Measurements from ENCODE around the gene NANOS3.
"Not testable (repeated sequence)": the region's sequence is repeated elsewhere in the genome, so short reads cannot be mapped to it uniquely, and the experiment has no call there.

Gene NANOS3

DNA sequence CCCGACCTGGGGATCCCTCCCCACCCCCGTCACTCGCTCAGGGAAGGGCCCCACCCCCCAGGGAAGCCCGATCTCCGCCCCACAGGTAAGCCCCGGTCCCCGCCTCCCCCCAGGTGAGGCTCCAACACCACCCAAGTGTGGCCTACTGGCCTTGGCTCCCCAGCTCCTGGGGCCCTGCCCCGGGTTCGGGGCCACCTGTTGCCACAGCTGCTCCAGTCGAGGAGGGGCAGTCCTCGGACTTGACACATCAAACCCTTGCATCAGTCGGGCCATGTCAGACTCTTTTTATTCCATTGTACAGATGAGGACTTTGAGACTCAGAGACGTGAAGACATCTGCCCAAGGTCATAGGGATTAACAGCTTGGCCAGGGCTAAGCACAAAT, 29.6 kb downstream of the NANOS3 start:
- no peak for DNase-seq
- in situ Hi-C loops (cut with HindIII; ENCODE audit: low pct_ligation_motif_present, low pct_unique_long_range_greater_than_20kb, low sequenced_read_pairs): no loop called here

DNA sequence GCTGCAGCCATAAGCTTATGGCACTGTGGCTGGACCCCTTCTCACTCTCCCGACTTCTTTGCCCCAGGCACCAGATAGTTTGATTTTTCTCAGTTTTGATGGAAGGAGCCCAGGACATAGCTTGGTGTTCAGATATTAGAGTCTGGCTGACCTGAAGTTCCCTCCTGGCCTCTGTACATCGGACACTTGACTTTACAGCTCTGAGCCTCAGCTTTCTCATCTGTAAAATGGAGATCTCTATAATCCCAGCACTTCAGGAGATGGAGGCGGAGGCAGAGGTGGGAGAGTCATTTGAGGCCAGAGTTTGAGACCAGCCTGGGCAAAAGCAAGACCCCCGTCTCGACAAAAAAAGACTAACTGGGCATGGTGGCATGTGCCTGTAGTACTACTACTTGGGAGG, 30.0 kb downstream of the NANOS3 start:
- in situ Hi-C loops (cut with HindIII; ENCODE audit: low pct_ligation_motif_present, low pct_unique_long_range_greater_than_20kb, low sequenced_read_pairs): no loop called here
- DNase-seq: no peak

DNA sequence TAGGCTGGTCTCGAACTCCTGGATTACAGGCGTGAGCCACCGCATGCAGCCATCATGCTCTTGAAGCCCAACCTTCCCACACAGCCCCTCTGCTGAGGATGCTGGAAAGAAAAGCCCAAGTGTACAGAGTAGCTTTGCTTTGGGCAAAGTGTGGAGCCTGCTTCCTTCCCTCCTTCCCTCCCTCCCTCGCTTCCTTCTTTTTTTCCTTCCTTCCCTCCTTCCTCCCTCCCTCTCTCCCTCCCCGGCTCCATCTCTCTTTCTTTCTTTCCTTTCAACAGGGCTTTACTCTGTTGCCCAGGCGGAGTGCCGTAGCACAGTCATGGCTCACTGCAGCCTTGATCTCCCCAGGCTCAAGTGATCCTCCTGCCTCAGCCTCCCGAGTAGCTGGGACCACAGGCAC, 31.7 kb downstream of the NANOS3 start:
- no peak for DNase-seq
- in situ Hi-C loops (cut with HindIII; ENCODE audit: low pct_ligation_motif_present, low pct_unique_long_range_greater_than_20kb, low sequenced_read_pairs): no loop called here

DNA sequence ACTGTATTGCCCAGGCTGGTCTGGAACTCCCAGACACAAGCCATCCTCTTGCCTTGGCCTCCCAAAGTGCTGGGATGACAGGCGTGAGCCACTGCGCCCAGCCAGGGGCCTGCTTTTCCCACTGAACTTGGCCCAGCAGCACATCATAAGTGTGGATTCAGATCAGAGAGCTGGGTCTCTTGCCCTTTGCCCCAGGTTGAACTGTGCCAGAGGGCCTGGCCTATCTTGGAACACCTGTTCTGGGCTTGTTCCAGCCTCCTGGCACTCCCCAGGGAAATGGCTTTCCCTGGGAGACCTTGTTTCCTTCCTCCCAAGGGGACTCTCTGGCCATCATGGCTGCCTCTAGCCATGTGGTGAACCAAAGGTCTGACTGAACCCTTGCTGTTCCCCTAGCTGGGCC, 32.5 kb downstream of the NANOS3 start:
- in situ Hi-C loops (cut with HindIII; ENCODE audit: low pct_ligation_motif_present, low pct_unique_long_range_greater_than_20kb, low sequenced_read_pairs): no loop called here
- no peak for DNase-seq

DNA sequence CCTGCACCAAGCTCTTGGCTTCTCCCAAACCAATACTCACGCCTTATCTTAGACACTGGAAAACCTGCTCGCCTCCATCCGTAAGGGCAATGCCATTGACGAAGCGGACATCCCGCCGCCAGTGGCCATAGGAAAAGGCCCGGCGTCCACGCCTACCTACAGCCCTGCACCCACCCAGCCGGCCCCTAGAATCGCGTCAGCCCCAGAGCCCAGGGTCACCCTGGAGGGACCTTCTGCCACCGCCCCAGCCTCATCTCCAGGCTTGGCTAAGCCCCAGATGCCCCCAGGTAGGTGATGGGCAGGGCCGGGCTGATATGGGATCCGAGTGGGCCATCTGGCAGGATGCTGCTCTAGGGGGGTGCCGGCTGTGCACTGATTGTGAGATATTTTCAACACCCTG, 36.4 kb downstream of the NANOS3 start:
- in situ Hi-C loops (cut with HindIII; ENCODE audit: low pct_ligation_motif_present, low pct_unique_long_range_greater_than_20kb, low sequenced_read_pairs): no loop called here
- no peak for DNase-seq

DNA sequence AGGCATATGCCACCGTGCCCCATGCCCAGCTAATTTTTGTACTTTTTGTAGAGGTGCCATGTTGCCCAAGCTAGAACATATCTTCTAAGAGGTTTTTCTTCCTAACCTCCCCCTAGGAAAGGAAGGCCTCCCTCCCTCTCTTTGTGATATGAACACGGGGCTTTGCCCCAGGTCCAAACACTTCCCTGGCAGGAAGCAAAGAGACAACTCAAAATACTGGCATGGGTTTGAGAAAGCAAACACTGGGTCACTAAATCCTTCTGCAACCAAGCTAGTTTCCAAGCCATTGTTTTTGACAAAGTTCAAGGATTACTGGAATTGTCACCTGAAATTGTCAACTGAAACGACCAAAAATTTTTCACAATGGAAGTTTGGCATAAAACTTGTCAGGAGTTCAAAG, 37.8 kb downstream of the NANOS3 start:
- in situ Hi-C loops (cut with HindIII; ENCODE audit: low pct_ligation_motif_present, low pct_unique_long_range_greater_than_20kb, low sequenced_read_pairs): no loop called here
- no peak for DNase-seq

DNA sequence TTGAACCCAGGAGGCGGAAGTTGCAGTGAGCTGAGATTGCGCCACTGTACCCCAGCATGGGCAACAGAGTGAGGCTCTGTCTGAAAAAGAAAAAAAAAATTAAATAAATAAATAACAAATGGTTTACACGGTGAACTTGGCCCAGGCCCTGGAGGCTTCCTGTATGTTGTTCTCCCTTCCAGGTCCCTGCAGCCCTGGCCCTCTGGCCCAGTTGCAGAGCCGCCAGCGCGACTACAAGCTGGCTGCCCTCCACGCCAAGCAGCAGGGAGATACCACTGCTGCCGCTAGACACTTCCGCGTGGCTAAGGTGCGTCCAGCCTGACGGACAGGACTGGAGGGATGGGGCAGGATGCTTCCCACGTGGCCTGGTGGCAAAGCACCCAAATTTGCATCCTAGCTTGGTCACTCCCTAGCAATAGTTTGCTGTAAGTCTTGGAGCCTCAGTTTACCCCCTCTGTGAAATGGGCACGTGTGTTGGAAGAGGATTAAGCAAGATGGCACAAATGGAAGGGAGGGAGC, 41.0 kb downstream of the NANOS3 start:
- in situ Hi-C loops (cut with HindIII; ENCODE audit: low pct_ligation_motif_present, low pct_unique_long_range_greater_than_20kb, low sequenced_read_pairs): no loop called here
- DNase-seq: no peak

DNA sequence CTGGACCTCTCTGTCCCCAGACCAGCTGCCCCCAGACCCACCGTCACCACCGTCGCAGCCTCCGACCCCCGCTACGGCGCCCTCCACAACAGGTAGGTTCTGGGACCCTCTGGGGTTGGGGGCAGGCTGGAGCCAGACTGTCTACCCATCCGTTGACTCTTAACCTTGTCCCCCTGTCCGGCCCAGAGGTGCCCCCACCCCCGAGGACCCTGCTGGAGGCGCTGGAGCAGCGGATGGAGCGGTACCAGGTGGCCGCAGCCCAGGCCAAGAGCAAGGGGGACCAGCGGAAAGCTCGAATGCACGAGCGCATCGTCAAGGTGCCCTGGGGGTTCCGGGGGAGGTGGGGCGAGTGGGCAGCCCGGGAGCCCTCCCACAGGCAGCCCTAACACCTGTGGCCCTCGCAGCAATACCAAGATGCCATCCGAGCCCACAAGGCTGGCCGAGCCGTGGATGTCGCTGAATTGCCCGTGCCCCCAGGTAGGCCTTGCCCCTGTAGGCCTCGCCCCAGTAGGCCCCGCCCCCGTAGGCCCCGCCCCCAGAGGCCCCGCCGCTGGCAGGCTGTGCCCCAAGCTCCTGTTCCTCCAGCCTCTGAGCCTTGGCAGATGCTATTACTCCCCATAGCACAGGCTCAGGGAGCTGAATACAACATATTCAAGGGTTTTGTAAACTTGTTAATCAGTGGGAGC, 41.9 kb downstream of the NANOS3 start:
- in situ Hi-C loops (cut with HindIII; ENCODE audit: low pct_ligation_motif_present, low pct_unique_long_range_greater_than_20kb, low sequenced_read_pairs): no loop called here
- no peak for DNase-seq

DNA sequence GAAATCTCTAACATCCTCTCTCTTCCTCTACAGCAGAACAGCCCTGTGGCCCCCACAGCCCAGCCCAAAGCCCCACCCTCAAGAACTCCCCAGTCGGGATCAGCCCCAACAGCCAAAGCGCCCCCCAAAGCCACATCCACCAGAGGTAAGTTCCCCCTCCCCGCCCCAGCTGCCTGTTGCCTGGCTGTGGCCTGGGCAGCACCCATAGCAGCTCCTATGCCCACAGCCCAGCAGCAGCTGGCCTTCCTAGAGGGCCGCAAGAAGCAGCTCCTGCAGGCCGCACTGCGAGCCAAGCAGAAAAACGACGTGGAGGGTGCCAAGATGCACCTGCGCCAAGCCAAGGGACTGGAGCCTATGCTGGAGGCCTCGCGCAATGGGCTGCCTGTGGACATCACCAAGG, 43.6 kb downstream of the NANOS3 start:
- DNase-seq: no peak
- in situ Hi-C loops (cut with HindIII; ENCODE audit: low pct_ligation_motif_present, low pct_unique_long_range_greater_than_20kb, low sequenced_read_pairs): no loop called here

DNA sequence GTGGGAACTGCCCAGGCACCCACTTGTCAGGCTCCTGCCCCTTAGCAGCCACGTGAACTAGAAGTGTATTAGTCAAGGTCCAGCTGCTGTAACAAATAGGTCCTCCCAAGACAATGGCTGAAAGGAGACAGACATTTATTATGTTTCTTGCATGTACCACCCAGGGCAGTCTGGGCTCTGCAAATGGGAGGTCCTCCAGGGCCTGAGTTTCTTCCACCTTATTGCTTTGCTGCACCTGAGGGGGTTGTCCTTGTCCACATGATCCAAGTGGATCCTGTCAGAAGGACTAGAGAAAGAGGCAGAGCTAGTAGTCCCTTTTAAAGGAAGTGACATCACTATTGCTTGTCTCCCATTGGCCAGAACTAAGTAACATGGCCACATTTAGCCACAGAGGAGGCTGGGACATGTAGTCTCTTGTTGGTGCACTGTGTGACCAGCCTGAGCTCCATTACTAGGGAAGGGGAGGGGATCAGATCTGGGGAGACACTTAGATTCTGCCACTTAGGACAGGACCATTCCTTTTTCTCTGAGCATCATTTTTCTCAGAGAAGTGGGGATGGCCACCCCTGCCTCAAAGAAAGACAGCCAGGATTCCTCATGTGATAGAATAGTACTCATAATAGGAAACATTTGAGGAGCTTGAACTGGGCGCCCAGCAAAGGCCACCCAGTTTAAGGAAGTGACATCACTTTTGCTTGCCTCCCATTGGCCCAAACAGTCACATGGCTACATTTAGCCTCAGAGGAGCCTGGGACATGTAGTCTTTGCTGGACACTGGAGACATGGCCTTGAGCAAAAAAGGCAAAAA, 44.2 kb downstream of the NANOS3 start:
- in situ Hi-C loops (cut with HindIII; ENCODE audit: low pct_ligation_motif_present, low pct_unique_long_range_greater_than_20kb, low sequenced_read_pairs): no loop called here
- peak; percentile 45 for DNase-seq

DNA sequence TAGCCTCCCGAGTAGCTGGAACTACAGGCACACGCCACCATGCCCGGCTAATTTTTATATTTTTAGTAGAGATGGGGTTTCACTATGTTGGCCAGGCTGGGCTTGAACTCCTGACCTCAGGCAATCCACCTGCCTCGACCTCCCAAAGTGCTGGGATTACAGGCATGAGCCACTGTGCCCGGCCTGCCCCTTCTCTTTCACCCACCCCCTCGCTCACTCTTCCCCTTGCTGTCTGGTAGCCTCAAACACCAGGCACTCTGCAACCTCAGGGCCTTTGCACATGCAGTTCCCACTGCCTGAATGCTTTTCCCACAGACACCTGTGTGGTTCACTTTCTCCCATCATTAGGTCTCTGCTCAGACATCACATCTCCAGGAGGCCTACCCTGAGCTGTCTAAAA, 45.2 kb downstream of the NANOS3 start:
- in situ Hi-C loops (cut with HindIII; ENCODE audit: low pct_ligation_motif_present, low pct_unique_long_range_greater_than_20kb, low sequenced_read_pairs); DNase-seq: not testable (repeated sequence)

DNA sequence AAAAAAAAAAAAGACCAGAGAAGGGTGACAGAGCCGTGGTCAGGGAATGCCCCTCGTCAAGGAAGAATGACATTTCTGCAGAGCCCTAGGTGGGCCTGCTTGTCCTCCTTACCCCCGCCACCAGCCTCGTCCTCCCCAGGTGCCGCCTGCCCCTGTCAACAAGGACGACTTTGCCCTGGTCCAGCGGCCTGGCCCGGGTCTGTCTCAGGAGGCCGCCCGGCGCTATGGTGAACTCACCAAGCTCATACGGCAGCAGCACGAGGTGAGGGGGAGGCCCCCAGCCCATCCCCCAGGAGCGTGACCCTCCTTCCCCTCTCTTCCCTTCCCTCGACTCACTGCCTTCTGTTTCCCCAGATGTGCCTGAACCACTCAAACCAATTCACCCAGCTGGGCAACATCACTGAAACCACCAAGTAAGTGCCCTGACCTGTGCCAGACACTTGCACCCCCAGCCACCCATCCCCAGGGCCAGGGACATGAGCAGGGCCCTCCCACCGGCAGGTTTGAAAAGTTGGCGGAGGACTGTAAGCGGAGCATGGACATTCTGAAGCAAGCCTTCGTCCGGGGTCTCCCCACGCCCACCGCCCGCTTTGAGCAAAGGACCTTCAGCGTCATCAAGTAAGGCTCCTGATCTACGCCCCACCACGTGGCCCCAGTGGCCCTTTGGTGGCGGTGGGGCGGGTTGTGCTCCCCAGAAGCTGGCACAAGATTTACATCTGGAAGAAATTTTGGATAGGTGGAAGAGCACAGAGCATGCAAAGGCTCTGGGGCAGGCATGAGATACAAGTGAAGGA, 46.5 kb downstream of the NANOS3 start:
- in situ Hi-C loops (cut with HindIII; ENCODE audit: low pct_ligation_motif_present, low pct_unique_long_range_greater_than_20kb, low sequenced_read_pairs): no loop called here
- no peak for DNase-seq

DNA sequence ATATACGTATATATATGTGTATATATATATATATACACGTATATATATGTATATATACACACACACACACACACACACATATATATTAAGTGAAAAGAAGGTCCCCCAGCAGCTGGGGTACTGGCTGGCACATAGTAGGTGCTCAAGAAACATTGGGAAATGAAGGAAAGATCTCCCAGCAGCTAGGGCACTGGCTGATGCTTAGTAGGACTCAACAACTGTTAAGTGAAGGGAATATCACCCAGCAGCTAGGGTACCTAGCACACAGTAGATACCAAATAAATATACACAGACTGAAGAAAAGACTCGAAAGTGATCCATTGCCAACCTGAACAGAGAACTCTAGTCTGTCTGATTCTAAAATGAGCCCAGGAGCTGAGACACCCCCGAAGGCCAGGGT, 49.1 kb downstream of the NANOS3 start:
- DNase-seq: no peak
- in situ Hi-C loops (cut with HindIII; ENCODE audit: low pct_ligation_motif_present, low pct_unique_long_range_greater_than_20kb, low sequenced_read_pairs): no loop called here

DNA sequence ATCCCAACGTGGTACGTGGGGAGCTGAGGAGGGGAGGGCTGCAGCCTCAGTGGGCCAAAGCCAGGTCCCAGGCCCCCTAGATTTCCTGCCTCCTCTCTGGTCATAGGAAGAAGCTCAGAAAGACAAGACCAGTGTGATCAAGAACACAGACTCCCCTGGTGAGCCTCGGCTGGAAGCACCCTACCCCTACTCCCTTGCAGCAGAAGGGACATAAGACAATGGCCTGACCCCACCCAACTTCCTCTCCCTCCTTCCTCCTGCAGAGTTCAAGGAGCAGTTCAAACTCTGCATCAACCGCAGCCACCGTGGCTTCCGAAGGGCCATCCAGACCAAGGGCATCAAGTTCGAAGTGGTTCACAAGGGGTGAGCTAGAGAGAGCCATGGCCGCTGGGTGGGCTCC, 49.8 kb downstream of the NANOS3 start:
- in situ Hi-C loops (cut with HindIII; ENCODE audit: low pct_ligation_motif_present, low pct_unique_long_range_greater_than_20kb, low sequenced_read_pairs): no loop called here
- no peak for DNase-seq

DNA sequence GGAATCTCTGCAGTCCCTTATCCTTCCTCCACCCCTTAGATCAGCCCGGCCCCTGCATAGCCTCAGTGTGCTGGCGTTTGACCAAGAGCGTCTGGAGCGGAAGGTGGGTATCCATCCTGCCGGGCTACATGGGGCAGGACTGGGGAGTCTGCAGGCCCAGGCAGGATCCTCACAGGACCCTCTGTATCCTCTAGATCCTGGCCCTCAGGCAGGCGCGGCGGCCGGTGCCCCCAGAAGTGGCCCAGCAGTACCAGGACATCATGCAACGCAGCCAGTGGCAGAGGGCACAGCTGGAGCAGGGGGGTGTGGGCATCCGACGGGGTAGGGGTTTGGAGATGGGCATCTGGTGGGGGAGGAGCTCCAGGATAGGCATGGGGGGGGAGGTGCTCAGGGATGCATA, 52.4 kb downstream of the NANOS3 start:
- in situ Hi-C loops (cut with HindIII; ENCODE audit: low pct_ligation_motif_present, low pct_unique_long_range_greater_than_20kb, low sequenced_read_pairs): no loop called here
- no peak for DNase-seq

DNA sequence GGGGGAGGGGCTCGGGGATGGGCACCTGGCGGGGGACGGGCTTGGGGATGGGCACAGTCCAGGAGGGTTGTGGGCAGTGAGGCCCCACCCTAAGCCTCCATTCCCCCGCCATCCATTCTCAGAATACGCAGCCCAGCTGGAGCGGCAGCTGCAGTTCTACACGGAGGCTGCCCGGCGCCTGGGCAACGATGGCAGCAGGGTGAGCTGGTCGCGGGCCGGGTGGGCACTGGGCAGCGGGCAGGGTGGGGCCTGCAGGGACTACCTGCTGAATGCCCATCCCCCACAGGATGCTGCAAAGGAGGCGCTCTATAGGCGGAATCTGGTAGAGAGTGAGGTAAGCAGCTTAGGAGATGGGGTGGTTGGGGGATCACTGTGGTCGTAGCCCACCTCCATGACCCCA, 53.0 kb downstream of the NANOS3 start:
- in situ Hi-C loops (cut with HindIII; ENCODE audit: low pct_ligation_motif_present, low pct_unique_long_range_greater_than_20kb, low sequenced_read_pairs): no loop called here
- DNase-seq: no peak

Measured in ACHN (cell line).